Right kidney (tissue), 1 donor: Measurements from ENCODE around the gene ARHGAP24.

ENCODE experiments used
- DNase-seq: peaks from one replicate; pipeline ENCODE4 v3.0.0-alpha.2; 2016

The ARHGAP24 gene

GRCh38 chr4:85579942-85580341, 105.0 kb downstream of the ARHGAP24 start:
- no peak for DNase-seq

- DNase-seq, result no peak
Observed at GRCh38 chr4:85580489-85580888, 105.5 kb downstream of the ARHGAP24 start.

- DNase-seq, result no peak
Observed at GRCh38 chr4:85587952-85588351, 113.0 kb downstream of the ARHGAP24 start.

- DNase-seq, result no peak
Observed at GRCh38 chr4:85591406-85592098, 116.6 kb downstream of the ARHGAP24 start.

GRCh38 chr4:85595098-85595775, 120.3 kb downstream of the ARHGAP24 start:
- no peak for DNase-seq

GRCh38 chr4:85595796-85596559, 121.0 kb downstream of the ARHGAP24 start:
- DNase-seq, result no peak

- no peak for DNase-seq
Observed at GRCh38 chr4:85598936-85599335, 124.0 kb downstream of the ARHGAP24 start.

GRCh38 chr4:85600501-85600900, 125.6 kb downstream of the ARHGAP24 start:
- DNase-seq, result no peak

- DNase-seq, result no peak
Observed at GRCh38 chr4:85603437-85604336, 128.7 kb downstream of the ARHGAP24 start.

GRCh38 chr4:85606505-85606904, 131.6 kb downstream of the ARHGAP24 start:
- DNase-seq, result no peak

GRCh38 chr4:85607624-85608023, 132.7 kb downstream of the ARHGAP24 start:
- DNase-seq, result no peak

- no peak for DNase-seq
Observed at GRCh38 chr4:85610450-85610849, 135.5 kb downstream of the ARHGAP24 start.

- DNase-seq, result no peak
Observed at GRCh38 chr4:85611661-85612060, 136.7 kb downstream of the ARHGAP24 start.

- DNase-seq, result no peak
Observed at GRCh38 chr4:85613901-85614300, 139.0 kb downstream of the ARHGAP24 start.

- no peak for DNase-seq
Observed at GRCh38 chr4:85615952-85616351, 141.0 kb downstream of the ARHGAP24 start.

GRCh38 chr4:85617202-85617601, 142.3 kb downstream of the ARHGAP24 start:
- DNase-seq, result no peak

GRCh38 chr4:85632981-85633380, 158.0 kb downstream of the ARHGAP24 start:
- DNase-seq, result no peak

- no peak for DNase-seq
Observed at GRCh38 chr4:85637778-85638177, 162.8 kb downstream of the ARHGAP24 start.

GRCh38 chr4:85639946-85640345, 165.0 kb downstream of the ARHGAP24 start:
- DNase-seq, result no peak

- DNase-seq, result no peak
Observed at GRCh38 chr4:85642356-85643100, 167.6 kb downstream of the ARHGAP24 start.

GRCh38 chr4:85644061-85644460, 169.1 kb downstream of the ARHGAP24 start:
- no peak for DNase-seq

- no peak for DNase-seq
Observed at GRCh38 chr4:85650908-85651307, 176.0 kb downstream of the ARHGAP24 start.
